Astrocyte (in vitro differentiated cells and primary cell): ENCODE results near the gene TNFRSF18.
"Not testable (repeated sequence)": the region's sequence is repeated elsewhere in the genome, so short reads cannot be mapped to it uniquely, and the experiment has no call there.

Experiments
- CTCF ChIP-seq: IDR thresholded peaks from 2 replicates; pipeline ENCODE4 v1.5.1; 2011; ENCODE audit warnings: low read depth, mild to moderate bottlenecking, inconsistent platforms, low read length, moderate library complexity; ENCODE audit not compliant: insufficient read depth
- EZH2 ChIP-seq: IDR thresholded peaks from 2 replicates; pipeline ENCODE4 v1.6.1; 2012; ENCODE audit warnings: mild to moderate bottlenecking, low read length, inconsistent platforms; ENCODE audit not compliant: insufficient read depth

GRCh38 chr1:1195726-1196125 lies 10.7 kb downstream of the TNFRSF18 start:
- TF ChIP-seq CTCF, EZH2: not testable (repeated sequence)
